ENCODE results near the gene FLG2.
"Not testable (repeated sequence)": the region's sequence is repeated elsewhere in the genome, so short reads cannot be mapped to it uniquely, and the experiment has no call there.

Gene FLG2

GRCh38 chr1:152309955-152310354 lies 49.9 kb downstream of the FLG2 start:
- DNase-seq = no peak

- DNase-seq = not testable (repeated sequence)
Measured at GRCh38 chr1:152309320-152309901, 50.4 kb downstream of the FLG2 start.

GRCh38 chr1:152308758-152309157 lies 51.0 kb downstream of the FLG2 start:
- DNase-seq = not testable (repeated sequence)

GRCh38 chr1:152307970-152308369 lies 51.8 kb downstream of the FLG2 start:
- not testable (repeated sequence) for DNase-seq

GRCh38 chr1:152306123-152306522 lies 53.7 kb downstream of the FLG2 start:
- DNase-seq = not testable (repeated sequence)

- not testable (repeated sequence) for DNase-seq
Measured at GRCh38 chr1:152304773-152305172, 55.0 kb downstream of the FLG2 start.

- DNase-seq = not testable (repeated sequence)
Measured at GRCh38 chr1:152303139-152303872, 56.5 kb downstream of the FLG2 start.
